GM23338 (cell line): ENCODE data around the gene TULP1. TPM values are rescaled to one million over a fixed set of nuclear protein-coding genes. Genes with fewer than 3 reads are reported as not detected.
A peak's percentile ranks its signal among the peaks of the same experiment; 100 is the strongest.

ENCODE experiments used
- ATAC-seq: fragments of 200-7000 bp; cut with Tn5 transposase; 3 replicates; pipeline ENCODE4 v1.9.1; 2020
- DNase-seq: peaks from one replicate; pipeline ENCODE4 v3.0.0-alpha.2; 2015; ENCODE audit warnings: low spot score
- H2AFZ ChIP-seq: fragments of 200-600 bp; sonication (generic); 2 replicates; pipeline ENCODE4 v1.8.0; 2016; ENCODE audit warnings: antibody characterized with exemption, mild to moderate bottlenecking, moderate library complexity
- H3F3A ChIP-seq: fragments of 200-600 bp; sonication (generic); replicated peaks from 2 replicates; pipeline ENCODE4 v1.8.0; 2017; ENCODE audit warnings: antibody characterized with exemption, mixed run types, low read depth
- H3K27ac ChIP-seq: fragments of 200-600 bp; sonication (generic); 2 replicates; pipeline ENCODE4 v1.6.1; 2016; ENCODE audit warnings: low read depth
- H3K27me3 ChIP-seq: fragments of 200-600 bp; sonication (generic); 2 replicates; pipeline ENCODE4 v1.8.0; 2016; ENCODE audit warnings: mild to moderate bottlenecking, mixed run types, moderate library complexity; ENCODE audit not compliant: insufficient read depth
- H3K36me3 ChIP-seq: fragments of 200-600 bp; sonication (generic); 2 replicates; pipeline ENCODE4 v1.8.0; 2016; ENCODE audit warnings: mild to moderate bottlenecking; ENCODE audit not compliant: insufficient read depth
- H3K4me1 ChIP-seq: fragments of 200-600 bp; sonication (generic); 2 replicates; pipeline ENCODE4 v1.8.0; 2016; ENCODE audit warnings: mild to moderate bottlenecking, moderate library complexity; ENCODE audit not compliant: insufficient read depth
- H3K4me2 ChIP-seq: fragments of 200-600 bp; sonication (generic); 2 replicates; pipeline ENCODE4 v1.7.1; 2017; ENCODE audit warnings: mixed run types
- H3K4me3 ChIP-seq: fragments of 200-600 bp; sonication (generic); 2 replicates; pipeline ENCODE4 v1.6.1; 2016; ENCODE audit warnings: mixed run types
- H3K79me2 ChIP-seq: fragments of 200-600 bp; sonication (generic); replicated peaks from 2 replicates; pipeline ENCODE4 v1.8.0; 2017; ENCODE audit warnings: mild to moderate bottlenecking; ENCODE audit not compliant: insufficient read depth
- H3K9me2 ChIP-seq: fragments of 200-600 bp; sonication (generic); 2 replicates; pipeline ENCODE4 v1.8.0; 2017; ENCODE audit not compliant: insufficient read depth
- H4K20me1 ChIP-seq: fragments of 200-600 bp; sonication (generic); replicated peaks from 2 replicates; pipeline ENCODE4 v1.8.0; 2017; ENCODE audit warnings: mild to moderate bottlenecking; ENCODE audit not compliant: insufficient read depth
- H3K27ac Mint-ChIP-seq: 2 replicates; pipeline ENCODE4 v1.8.0; 2020; ENCODE audit warnings: inconsistent platforms, mild to moderate bottlenecking, moderate library complexity, mixed read lengths
- H3K27me3 Mint-ChIP-seq: 3 replicates; pipeline ENCODE4 v1.8.0; 2022; ENCODE audit warnings: low read depth, mild to moderate bottlenecking, moderate library complexity, mixed read lengths, inconsistent platforms; ENCODE audit not compliant: insufficient read depth, poor library complexity
- H3K36me3 Mint-ChIP-seq: 3 replicates; pipeline ENCODE4 v1.8.0; 2021; ENCODE audit warnings: low read depth, mild to moderate bottlenecking, inconsistent platforms, moderate library complexity, mixed read lengths
- H3K4me1 Mint-ChIP-seq: 3 replicates; pipeline ENCODE4 v1.8.0; 2020; ENCODE audit warnings: mild to moderate bottlenecking, inconsistent platforms, mixed read lengths
- H3K4me3 Mint-ChIP-seq: 3 replicates; pipeline ENCODE4 v1.8.0; 2021; ENCODE audit warnings: moderate library complexity, mild to moderate bottlenecking, inconsistent platforms, mixed read lengths
- H3K9me3 Mint-ChIP-seq: 3 replicates; pipeline ENCODE4 v1.8.0; 2020; ENCODE audit warnings: moderate library complexity, mild to moderate bottlenecking, inconsistent platforms, mixed read lengths
- CREB1 ChIP-seq: fragments of 250-450 bp; sonication (Bioruptor Pico); IDR thresholded peaks from 2 replicates; pipeline ENCODE4 v1.5.0; 2020; ENCODE audit warnings: low read depth, mild to moderate bottlenecking, moderate library complexity
- EZH2 ChIP-seq: fragments of 200-600 bp; sonication (generic); IDR thresholded peaks from one replicate; pipeline ENCODE4 v1.8.0; 2017; ENCODE audit warnings: antibody characterized with exemption, mild to moderate bottlenecking, low read depth; ENCODE audit not compliant: unreplicated experiment
- EZH2phosphoT487 ChIP-seq: fragments of 200-600 bp; sonication (generic); IDR thresholded peaks from one replicate; pipeline ENCODE4 v1.8.1; 2018; ENCODE audit warnings: antibody characterized with exemption; ENCODE audit not compliant: unreplicated experiment
- POLR2AphosphoS5 ChIP-seq: IDR thresholded peaks from 2 replicates; pipeline ENCODE4 v1.6.1; 2016; ENCODE audit warnings: antibody characterized with exemption, low read depth
- STAT1 ChIP-seq: IDR thresholded peaks from one replicate; pipeline ENCODE4 v1.6.1; 2016; ENCODE audit warnings: antibody characterized with exemption; ENCODE audit not compliant: unreplicated experiment
- ZNF114 ChIP-seq: fragments of 250-450 bp; sonication (Bioruptor Pico); IDR thresholded peaks from 2 replicates; pipeline ENCODE4 v1.5.0; 2020; ENCODE audit warnings: mild to moderate bottlenecking, moderate library complexity
- polyA plus RNA-seq: library from polyadenylated mRNA; unstranded; fragments of >200 nt; fragmentation: Nextera tagmentation; extraction: Ambion mirVana; gene quantifications from 2 replicates; pipeline ENCODE4 v1.2.1, GENCODE V29; 2016
- total RNA-seq: library from RNA; depleted of rRNA; stranded (reverse); fragments of >200 nt; shearing (Covaris generic); gene quantifications from 2 replicates; pipeline ENCODE4 v1.2.3, GENCODE V29; 2014
- TF ChIP-seq, protein P1 (sequence below), 2 experiments: fragments of 200-600 bp in 1 of 2; sonication (generic) in 1 of 2; conservative IDR thresholded peaks; 2 replicates each; pipeline versions ENCODE4 v1.5.1 to v1.6.1; 2016 to 2017; ENCODE audit warnings: antibody characterized with exemption in 2 of 2, low read depth in 2 of 2, mild to moderate bottlenecking in 2 of 2, moderate library complexity in 1 of 2
- TF ChIP-seq, protein P2 (sequence below): IDR thresholded peaks from 2 replicates; pipeline ENCODE4 v1.6.1; 2016; ENCODE audit warnings: antibody characterized with exemption
- TF ChIP-seq, protein P3 (sequence below): IDR thresholded peaks from one replicate; pipeline ENCODE4 v1.6.1; 2018; ENCODE audit warnings: antibody characterized with exemption; ENCODE audit not compliant: unreplicated experiment

The TULP1 gene
- total and polyA plus RNA-seq, 2 experiments from 2014 or later, result 3.0 to 3.8 TPM

DNA sequence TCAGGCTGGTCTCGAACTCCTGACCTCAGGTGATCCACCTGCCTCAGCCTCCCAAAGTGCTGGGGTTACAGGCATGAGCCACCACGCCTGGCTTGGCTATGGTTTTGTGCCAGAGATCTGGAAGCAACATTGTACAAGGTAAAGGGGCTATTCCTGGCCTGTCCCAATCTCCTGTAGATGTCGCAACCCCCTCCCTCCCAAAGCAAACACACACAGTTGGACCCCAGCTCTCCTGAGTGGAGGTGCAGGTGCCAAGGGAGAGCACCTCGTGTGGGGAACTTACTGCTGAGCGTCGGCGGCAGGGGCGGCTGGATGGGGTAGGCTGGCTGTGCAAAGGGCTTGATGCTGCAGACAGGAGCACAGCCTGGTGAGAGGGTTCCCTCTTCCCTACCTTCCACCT, 35.7 kb downstream of the TULP1 start (continued):
- TF ChIP-seq EZH2phosphoT487 (no peak), ZNF114 (CRISPR knock-in tag) (no peak), EZH2 (no peak), POLR2AphosphoS5 (no peak), STAT1 (no peak)
- TF ChIP-seq, protein P1, sequence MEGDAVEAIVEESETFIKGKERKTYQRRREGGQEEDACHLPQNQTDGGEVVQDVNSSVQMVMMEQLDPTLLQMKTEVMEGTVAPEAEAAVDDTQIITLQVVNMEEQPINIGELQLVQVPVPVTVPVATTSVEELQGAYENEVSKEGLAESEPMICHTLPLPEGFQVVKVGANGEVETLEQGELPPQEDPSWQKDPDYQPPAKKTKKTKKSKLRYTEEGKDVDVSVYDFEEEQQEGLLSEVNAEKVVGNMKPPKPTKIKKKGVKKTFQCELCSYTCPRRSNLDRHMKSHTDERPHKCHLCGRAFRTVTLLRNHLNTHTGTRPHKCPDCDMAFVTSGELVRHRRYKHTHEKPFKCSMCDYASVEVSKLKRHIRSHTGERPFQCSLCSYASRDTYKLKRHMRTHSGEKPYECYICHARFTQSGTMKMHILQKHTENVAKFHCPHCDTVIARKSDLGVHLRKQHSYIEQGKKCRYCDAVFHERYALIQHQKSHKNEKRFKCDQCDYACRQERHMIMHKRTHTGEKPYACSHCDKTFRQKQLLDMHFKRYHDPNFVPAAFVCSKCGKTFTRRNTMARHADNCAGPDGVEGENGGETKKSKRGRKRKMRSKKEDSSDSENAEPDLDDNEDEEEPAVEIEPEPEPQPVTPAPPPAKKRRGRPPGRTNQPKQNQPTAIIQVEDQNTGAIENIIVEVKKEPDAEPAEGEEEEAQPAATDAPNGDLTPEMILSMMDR (conservative IDR thresholded peaks at IDR 0.05; ENCODE audit: low read depth in 2 of 2), result no peak

DNA sequence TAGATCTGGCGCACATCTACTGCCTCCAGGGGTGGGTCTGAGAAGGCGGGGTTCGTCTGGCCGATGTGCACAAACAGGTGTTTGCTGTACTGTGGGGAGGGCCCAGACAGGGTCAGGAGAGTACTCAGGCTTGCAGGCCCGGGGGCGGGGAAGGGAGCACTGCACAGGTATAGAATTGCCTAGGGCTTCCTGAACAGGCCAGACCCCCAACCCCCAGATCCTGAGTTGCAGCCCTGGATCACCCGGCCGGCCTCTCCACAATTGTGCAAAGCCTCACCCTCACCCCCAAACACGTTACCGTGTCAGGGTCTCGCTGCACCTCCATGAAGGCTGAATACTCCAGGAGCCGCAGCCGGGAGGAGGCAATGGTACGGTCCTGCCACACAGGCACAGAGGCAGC, 36.7 kb downstream of the TULP1 start:
- peaks cover 11% of the 10 kb centered on the region; the same call in 1 of the 2 replicates for H3K4me1 ChIP-seq
- H3F3A ChIP-seq, result peaks cover 35% of the 10 kb centered on the region
- DNase-seq (peak; percentile 23), ATAC-seq (no peak; the same call in 2 of the 3 replicates)
- H2AFZ ChIP-seq, result no peak overlapping the region
- Mint-ChIP-seq H3K4me1 (peaks cover 30% of the 10 kb centered on the region), H3K4me3 (no peak overlapping the region), H3K36me3 (peaks cover 59% of the 10 kb centered on the region), H3K27me3 (peaks cover 43% of the 10 kb centered on the region), H3K27ac (no peak overlapping the region; the same call in 1 of the 2 replicates), H3K9me3 (no peaks in the 10 kb centered on the region; the same call in 1 of the 3 replicates)
- no peaks in the 10 kb centered on the region for H3K27me3 ChIP-seq
- peaks cover 5% of the 10 kb centered on the region; the same call in 1 of the 2 replicates for H3K79me2 ChIP-seq
- TF ChIP-seq EZH2 (no peak), CREB1 (CRISPR knock-in tag) (no peak), ZNF114 (CRISPR knock-in tag) (no peak), EZH2phosphoT487 (no peak)
- TF ChIP-seq, protein P2, sequence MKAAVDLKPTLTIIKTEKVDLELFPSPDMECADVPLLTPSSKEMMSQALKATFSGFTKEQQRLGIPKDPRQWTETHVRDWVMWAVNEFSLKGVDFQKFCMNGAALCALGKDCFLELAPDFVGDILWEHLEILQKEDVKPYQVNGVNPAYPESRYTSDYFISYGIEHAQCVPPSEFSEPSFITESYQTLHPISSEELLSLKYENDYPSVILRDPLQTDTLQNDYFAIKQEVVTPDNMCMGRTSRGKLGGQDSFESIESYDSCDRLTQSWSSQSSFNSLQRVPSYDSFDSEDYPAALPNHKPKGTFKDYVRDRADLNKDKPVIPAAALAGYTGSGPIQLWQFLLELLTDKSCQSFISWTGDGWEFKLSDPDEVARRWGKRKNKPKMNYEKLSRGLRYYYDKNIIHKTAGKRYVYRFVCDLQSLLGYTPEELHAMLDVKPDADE, result no peak
- TF ChIP-seq, protein P1 (conservative IDR thresholded peaks at IDR 0.05; ENCODE audit: low read depth in 2 of 2), result no peak
- TF ChIP-seq, protein P3, sequence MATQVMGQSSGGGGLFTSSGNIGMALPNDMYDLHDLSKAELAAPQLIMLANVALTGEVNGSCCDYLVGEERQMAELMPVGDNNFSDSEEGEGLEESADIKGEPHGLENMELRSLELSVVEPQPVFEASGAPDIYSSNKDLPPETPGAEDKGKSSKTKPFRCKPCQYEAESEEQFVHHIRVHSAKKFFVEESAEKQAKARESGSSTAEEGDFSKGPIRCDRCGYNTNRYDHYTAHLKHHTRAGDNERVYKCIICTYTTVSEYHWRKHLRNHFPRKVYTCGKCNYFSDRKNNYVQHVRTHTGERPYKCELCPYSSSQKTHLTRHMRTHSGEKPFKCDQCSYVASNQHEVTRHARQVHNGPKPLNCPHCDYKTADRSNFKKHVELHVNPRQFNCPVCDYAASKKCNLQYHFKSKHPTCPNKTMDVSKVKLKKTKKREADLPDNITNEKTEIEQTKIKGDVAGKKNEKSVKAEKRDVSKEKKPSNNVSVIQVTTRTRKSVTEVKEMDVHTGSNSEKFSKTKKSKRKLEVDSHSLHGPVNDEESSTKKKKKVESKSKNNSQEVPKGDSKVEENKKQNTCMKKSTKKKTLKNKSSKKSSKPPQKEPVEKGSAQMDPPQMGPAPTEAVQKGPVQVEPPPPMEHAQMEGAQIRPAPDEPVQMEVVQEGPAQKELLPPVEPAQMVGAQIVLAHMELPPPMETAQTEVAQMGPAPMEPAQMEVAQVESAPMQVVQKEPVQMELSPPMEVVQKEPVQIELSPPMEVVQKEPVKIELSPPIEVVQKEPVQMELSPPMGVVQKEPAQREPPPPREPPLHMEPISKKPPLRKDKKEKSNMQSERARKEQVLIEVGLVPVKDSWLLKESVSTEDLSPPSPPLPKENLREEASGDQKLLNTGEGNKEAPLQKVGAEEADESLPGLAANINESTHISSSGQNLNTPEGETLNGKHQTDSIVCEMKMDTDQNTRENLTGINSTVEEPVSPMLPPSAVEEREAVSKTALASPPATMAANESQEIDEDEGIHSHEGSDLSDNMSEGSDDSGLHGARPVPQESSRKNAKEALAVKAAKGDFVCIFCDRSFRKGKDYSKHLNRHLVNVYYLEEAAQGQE, result no peak
- peaks cover 17% of the 10 kb centered on the region for H3K36me3 ChIP-seq
- H3K27ac ChIP-seq, result no peak overlapping the region
- peaks cover 19% of the 10 kb centered on the region; the same call in 1 of the 2 replicates for H4K20me1 ChIP-seq
- no peak overlapping the region for H3K4me3 ChIP-seq
- H3K9me2 ChIP-seq, result no peaks in the 10 kb centered on the region
- H3K4me2 ChIP-seq, result no peak overlapping the region
